Astrocyte of the spinal cord (primary cell): Measurements from ENCODE around the gene PRR18.

ENCODE experiments used
- DNase-seq: peaks from one replicate; pipeline ENCODE4 v3.0.0; 2011; ENCODE audit warnings: low read depth, low spot score
- H3K4me3 ChIP-seq: 2 replicates; pipeline ENCODE4 v1.5.1; 2011; ENCODE audit warnings: low read depth, mild to moderate bottlenecking, low read length, moderate library complexity
- CTCF ChIP-seq: IDR thresholded peaks from 2 replicates; pipeline ENCODE4 v1.5.1; 2012; ENCODE audit warnings: low read depth, mild to moderate bottlenecking, low read length, inconsistent platforms
- in situ Hi-C: cut with HindIII; loops from 2 replicates; pipeline ENCODE4 v1.10.0; 2017; ENCODE audit warnings: low sequenced_read_pairs

The PRR18 gene

GRCh38 chr6:166312832-166313231 is 4.6 kb upstream of the PRR18 start:
- no peak overlapping the region for H3K4me3 ChIP-seq
- DNase-seq, result no peak
- in situ Hi-C loops, result no loop called here
- no peak for TF ChIP-seq CTCF

GRCh38 chr6:166310634-166311033 is 2.4 kb upstream of the PRR18 start:
- H3K4me3 ChIP-seq, result no peak overlapping the region
- TF ChIP-seq CTCF, result no peak
- DNase-seq, result no peak
- in situ Hi-C loops, result no loop called here

- in situ Hi-C loops, result no loop called here
- TF ChIP-seq CTCF, result no peak
- H3K4me3 ChIP-seq, result no peak overlapping the region
- DNase-seq, result no peak
Observed at GRCh38 chr6:166309977-166310376, 1.8 kb upstream of the PRR18 start.

GRCh38 chr6:166308769-166309589 is 787 bp upstream of the PRR18 start:
- in situ Hi-C loops, result no loop called here
- DNase-seq, result no peak
- no peak for TF ChIP-seq CTCF
- no peak overlapping the region for H3K4me3 ChIP-seq

GRCh38 chr6:166307082-166308032 is 835 bp downstream of the PRR18 start:
- no peak for TF ChIP-seq CTCF
- in situ Hi-C loops, result no loop called here
- DNase-seq, result no peak
- peak overlapping the region; percentile 13 for H3K4me3 ChIP-seq

- no peak for TF ChIP-seq CTCF
- no peak for DNase-seq
- in situ Hi-C loops, result no loop called here
- H3K4me3 ChIP-seq, result no peak overlapping the region
Observed at GRCh38 chr6:166306378-166307081, 1.7 kb downstream of the PRR18 start.
